GM21381 (cell line): ENCODE results near the gene WNT6.

Experiments used
- ATAC-seq: cut with Tn5 transposase; IDR thresholded peaks from one replicate; pipeline ENCODE4 v1.9.1; 2021; ENCODE audit warnings: mild to moderate bottlenecking, moderate library complexity; ENCODE audit not compliant: unreplicated experiment

WNT6 gene

DNA sequence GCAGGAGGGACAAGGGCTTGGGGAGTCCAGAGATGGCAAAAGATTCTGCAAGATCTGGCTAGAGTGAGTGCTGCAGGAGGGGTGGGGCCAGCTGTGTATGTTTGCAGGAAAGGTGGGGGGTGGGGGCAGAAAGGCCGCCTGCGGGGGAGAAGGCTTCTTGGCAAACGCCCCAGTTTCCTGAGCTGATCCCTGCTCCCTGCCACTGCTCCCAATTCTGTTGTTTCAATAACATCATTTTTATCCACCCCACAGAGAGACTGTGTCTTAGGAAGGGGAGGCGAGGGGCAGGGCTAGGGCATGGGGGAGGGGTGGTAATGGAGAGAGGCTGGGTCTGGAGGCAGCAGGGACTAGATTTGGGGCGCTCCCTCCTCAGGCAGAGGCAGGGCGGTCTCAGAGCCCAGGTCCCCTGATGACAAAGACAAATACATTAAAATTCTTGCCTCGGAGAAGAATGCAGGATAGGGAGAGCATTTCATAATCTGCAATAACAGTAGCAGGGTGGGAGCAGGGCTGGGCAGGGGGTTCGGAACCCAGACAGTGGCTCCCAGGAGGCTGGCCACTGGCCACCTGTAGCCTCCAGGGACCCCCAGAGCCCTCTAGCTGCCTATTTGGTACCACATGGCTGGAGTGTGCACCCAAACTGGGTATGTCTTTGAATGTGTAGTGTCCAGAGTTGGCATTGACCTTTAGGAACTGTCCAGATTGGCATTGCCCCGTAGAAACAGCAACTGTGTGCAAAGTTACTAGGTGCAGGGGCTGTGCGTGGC, 2.1 kb upstream of the WNT6 start:
- no peak for ATAC-seq

DNA sequence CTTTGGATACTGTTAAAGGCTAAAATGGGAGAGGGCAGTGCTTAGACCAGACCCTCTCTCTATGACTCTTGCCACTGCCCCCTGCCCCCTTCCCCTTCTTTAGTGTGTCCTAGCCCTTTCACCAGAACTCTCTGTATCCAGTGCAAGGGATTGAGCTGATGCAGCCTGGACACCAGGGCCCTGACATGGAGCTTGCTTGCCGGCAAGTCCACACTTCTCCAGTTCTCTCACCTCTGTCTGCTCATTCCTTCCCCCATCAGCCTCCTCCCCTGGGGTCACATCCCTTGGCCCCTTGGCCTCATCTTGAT, 1.5 kb upstream of the WNT6 start:
- no peak for ATAC-seq

DNA sequence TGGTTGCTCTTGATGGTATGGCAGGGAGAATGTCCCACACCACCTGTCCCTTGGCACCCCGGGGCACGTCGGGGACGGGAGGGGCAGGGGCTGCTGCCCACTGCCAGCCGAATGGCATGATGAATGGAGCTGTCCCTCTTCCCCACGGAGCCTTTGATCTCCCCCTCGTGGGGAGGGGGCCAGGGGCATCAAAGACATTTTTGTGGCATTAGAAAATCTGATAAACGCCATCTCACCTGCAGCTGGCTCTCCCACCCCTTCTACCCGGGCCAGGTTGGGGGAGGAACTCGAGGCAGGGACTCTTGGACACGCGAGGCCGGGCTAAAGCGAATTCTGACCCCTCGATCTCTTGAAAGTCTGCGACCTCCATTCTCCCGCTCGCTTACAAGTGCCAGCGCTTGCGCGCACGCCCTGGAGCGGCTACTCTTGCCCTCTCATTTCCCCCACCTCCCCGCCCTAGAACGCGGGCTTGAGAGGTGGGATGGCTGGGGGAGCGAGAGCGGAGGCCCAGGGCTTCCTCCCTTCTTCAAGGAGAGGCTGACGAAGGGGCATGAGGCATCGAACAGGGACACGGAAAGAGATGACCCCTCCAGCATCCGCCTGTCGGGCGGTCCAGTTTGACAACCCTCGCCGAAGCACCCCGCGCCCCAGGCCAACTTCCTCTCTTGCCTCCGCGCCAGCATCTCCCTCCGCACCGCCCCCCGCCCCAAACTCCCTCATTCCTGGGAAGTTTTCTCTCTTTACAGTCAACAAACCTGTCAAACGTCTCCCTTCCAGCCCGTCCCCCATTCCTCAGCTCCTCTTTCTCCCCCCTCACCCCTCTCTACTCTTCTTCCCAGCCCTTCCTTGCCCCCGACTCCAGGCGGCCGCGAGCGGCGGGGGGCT, 692 bp upstream of the WNT6 start:
- ATAC-seq = no peak

DNA sequence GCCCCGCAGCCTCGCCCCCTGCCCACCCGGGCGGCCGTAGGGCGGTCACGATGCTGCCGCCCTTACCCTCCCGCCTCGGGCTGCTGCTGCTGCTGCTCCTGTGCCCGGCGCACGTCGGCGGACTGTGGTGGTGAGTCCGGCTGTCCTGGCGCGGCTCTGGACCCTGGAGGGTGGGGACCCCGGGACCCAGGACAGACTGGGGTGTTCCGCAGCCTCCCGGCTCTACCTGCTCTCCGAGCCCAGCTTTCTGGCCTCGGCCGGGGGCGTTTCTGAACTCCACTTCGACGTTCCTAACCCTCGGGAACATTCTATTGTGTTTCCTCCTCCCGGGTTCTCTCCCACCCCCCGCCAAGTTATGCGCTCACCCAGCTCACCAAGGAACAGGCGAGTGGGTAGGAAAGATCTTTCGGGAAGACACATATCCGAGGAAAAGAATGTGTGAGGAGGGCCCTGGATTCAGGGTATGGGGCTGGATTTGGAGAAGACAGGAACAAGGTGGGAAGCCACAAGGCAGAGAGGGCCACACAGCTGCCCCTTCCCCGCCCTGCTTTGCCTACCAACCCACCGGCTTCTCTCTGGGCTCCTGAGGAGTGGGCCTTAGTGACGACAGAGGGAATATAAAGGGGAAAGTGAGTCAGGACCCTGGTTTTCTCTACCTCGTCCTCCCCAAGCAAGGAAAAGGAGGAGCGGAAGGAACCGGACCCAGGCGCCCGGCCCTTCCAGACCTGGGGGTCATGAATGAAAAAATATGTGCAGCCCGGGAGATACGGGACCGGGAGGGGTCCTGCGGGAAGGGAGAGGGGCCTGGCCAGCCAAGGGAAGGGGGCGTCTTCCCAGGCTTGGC, 605 bp downstream of the WNT6 start:
- ATAC-seq = no peak

DNA sequence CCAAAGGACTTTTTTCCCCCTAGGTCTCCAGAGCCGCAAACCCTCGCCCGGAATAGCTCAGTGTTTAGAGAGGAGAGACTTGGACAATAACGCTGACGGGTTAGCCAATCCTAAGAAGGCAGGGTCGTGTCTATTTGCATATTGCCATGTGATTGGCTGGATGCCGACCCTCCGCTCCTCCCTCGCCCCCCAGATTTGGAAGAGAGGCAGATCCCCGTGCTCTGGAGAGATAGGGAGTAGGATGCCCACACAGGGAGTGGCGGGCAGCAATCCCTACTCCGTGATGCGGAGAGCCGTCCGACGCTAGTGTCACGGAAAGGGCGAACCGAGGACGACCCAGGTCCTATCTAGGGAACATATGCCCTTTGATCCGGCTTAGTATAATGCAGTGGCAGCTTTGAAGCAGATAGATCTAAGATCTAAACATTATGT, 1.4 kb downstream of the WNT6 start:
- ATAC-seq = no peak

DNA sequence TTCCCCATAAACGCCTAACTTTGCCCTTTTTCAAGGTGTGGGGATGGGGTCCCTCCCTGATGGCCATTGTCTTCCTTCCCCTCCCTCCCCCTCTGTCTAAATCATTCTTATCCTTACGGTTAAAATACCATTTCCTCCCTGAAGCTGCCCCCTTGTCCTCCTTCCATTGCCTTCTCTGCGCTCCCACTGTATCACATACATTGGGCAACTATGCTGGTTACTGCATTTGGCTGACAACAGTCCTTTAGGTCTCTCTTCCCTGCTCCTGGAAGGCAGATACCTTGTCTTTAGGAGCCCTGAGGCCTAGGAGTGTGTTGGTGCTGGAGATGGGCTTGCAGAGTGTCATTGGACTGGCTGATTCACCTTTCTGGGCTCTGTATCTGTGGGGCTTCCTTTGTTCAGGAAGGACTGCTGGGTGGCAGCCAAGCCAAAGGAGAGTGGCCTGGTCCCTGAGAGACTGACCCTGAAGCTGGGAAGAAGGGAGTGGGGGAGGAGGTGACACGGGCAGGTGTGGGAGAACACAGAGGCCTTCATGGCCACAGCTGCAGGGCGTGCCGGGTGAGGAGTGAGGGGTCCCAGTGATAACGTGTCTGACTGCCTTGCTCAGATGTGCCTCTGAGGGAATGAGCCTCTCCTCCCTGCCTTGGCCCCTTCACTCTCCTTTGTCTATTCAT, 2.2 kb downstream of the WNT6 start:
- no peak for ATAC-seq

DNA sequence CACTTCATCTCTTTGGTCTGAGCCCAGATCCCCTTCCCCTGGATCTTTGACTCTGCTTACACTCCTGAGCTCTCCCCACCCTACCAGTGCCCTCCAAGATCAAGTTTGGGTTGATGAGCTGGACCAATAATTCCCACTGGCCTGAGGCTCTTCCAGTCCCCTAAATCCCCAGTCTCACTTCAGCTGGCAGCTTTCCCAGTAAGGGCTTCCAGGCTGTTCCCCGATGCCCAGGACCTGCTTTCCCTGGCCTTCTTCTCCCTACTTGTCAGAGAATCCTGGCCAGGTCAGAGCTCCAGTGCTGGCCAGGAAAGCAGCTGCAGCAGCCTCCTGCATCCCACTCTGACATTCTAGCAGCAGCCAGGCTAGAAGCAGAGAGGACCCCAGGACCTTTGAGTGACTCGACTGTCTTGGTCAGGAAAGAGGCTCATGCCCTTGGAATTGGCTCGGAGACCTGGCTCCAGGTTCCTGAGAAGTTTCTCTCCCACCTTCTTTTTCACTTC, 3.5 kb downstream of the WNT6 start:
- ATAC-seq = no peak

DNA sequence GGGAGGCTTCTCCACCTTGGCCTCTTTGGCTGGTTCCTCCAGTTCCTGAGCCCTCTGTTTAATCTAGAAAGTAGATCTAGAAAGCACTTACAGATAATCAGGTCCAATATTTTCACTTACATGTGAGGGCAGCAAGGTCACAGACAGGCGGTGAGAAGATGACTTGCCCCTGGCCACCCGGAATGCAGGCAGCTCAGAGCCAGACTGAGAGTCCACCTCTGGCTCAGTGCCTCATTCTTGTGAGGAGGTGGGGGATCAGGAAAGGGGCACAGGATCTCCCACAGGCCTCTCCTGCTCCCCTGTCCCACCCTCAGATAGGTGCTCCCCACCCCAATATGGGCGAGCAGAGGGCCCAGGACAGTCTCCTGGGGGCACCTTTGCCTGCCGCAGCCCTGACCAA, 5.8 kb downstream of the WNT6 start:
- no peak for ATAC-seq

DNA sequence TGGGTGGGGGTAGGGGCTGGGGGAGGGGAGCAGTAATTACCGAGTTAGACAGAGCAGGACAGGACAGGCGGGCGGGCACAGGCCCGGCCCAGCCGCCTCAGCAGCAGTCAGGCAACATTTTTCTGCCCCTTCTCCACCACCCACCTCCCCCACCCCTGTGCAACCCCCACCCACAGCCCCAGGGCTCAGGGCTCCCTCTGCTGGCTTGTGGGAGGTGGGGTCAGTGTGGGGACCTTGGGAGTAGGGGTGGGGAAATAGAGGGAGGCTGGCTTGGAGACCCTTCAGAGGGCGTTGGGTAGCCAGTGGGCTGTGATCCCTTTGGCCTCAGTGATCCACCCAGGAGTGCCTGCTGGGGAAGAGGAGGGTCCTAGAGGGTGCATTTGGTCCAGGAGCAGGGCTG, 6.4 kb downstream of the WNT6 start:
- no peak for ATAC-seq

DNA sequence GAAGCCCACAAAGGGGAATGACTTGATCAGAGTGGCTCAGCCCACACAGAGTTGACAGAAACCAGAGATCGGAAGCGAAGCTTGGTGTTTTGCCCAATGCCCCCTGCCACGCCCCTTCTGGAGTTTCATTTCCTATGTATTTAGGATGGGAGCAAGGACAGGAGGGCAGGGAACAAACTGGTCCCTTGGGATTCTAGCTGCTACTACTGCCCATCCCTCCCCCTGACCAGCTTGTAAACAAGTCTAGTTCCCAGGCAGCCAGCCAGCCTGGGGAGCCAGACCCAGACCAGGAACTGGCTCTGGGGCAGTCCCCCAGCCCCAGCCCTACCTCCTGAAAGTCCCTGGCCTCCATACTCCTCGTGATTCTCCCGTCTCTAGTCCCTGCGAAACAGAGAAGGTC, 8.3 kb downstream of the WNT6 start:
- ATAC-seq = no peak

DNA sequence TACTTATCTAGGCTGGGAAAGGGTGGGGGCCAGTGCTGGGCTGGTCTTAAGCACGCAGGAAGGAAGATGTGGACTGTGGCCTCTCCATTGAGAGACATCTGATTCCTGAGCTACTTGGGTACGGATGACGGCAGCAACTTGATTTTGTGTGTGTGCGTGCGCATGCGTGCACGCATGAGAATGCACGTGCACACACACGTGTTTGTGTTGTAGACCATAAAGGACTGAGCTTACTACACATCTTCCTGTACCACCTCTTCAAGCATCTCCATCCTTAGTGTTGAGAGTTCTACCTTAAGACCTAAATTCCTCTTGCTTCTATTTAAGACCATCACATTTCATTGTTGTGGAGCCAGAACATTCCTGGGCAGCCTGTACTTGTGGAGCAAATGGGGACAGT, 9.5 kb downstream of the WNT6 start:
- no peak for ATAC-seq

DNA sequence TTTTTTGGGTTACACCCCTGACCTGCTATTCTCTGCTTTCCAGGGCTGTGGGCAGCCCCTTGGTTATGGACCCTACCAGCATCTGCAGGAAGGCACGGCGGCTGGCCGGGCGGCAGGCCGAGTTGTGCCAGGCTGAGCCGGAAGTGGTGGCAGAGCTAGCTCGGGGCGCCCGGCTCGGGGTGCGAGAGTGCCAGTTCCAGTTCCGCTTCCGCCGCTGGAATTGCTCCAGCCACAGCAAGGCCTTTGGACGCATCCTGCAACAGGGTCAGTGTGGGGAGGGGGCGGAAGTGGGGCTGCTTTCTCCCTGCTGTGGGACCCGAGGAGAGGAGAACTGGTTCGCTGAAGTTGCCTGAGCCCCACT, 11.4 kb downstream of the WNT6 start:
- ATAC-seq = no peak

DNA sequence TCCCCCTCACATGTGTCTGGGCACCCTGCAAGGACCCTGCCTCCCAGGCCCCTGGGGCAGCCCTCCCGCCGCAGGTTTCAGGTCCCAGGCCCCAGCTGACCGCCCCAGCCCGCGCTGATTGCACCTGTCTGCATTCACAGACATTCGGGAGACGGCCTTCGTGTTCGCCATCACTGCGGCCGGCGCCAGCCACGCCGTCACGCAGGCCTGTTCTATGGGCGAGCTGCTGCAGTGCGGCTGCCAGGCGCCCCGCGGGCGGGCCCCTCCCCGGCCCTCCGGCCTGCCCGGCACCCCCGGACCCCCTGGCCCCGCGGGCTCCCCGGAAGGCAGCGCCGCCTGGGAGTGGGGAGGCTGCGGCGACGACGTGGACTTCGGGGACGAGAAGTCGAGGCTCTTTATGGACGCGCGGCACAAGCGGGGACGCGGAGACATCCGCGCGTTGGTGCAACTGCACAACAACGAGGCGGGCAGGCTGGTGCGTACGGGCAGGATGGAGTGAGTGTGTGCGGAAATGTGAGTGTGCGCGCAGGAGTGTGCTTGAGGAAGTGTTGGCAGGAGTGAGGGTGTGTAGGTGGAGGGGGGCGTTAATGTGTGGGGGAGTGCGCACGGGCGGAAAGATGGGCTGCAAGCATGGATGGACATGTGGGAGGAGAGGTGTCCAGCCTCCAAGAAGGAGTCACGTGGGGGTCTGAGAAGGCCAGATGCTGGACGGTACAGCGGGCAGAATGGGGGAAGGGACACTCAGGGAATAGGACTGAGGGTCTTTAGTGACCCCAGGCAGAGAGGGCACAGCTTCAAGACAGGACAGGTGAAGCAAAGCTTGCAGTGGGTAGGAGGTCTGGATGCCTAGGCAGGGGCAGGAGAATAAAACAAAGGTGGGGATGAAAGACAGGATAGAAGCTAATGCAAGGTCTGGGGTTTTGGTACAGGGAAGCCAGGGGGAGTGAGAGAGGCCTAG, 12.0 kb downstream of the WNT6 start:
- ATAC-seq = no peak

DNA sequence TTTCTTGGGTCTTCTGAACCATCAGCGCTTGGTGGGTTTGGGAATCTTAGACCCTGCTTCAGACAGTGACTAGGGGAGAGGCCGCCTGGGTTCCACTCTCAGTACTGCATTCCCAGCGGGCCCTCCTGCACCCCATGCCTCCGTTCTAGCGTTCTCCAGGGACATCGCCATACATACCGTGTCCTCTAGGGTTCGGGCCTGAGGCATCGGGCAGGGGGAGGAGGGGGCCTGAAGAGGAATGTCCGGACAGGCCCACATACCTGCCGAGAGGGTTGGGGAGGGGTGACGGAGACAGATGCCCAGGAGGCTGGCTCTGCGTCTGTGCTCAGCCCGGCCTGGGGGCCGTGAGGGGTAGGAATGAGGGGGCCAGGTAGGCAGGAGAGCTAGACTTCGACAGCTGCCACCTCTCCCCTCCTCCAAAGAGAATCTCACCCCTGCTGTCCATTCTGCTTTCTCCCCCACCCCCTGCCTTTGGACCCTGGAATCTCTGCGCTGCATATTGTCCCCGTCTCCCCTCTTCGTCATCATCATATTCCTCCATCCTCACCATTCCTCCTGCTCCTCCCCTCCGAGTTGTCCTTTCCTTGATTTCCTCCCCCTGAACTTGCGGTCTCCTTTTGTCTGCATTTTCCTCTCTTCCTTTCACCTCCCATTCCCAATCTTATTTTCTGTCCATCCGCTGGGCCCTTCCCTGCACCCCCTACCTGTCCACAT, 13.2 kb downstream of the WNT6 start:
- no peak for ATAC-seq

DNA sequence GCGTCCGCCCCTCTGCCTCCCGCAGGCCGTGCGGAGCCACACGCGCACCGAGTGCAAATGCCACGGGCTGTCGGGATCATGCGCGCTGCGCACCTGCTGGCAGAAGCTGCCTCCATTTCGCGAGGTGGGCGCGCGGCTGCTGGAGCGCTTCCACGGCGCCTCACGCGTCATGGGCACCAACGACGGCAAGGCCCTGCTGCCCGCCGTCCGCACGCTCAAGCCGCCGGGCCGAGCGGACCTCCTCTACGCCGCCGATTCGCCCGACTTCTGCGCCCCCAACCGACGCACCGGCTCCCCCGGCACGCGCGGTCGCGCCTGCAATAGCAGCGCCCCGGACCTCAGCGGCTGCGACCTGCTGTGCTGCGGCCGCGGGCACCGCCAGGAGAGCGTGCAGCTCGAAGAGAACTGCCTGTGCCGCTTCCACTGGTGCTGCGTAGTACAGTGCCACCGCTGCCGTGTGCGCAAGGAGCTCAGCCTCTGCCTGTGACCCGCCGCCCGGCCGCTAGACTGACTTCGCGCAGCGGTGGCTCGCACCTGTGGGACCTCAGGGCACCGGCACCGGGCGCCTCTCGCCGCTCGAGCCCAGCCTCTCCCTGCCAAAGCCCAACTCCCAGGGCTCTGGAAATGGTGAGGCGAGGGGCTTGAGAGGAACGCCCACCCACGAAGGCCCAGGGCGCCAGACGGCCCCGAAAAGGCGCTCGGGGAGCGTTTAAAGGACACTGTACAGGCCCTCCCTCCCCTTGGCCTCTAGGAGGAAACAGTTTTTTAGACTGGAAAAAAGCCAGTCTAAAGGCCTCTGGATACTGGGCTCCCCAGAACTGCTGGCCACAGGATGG, 14.0 kb downstream of the WNT6 start:
- no peak for ATAC-seq

DNA sequence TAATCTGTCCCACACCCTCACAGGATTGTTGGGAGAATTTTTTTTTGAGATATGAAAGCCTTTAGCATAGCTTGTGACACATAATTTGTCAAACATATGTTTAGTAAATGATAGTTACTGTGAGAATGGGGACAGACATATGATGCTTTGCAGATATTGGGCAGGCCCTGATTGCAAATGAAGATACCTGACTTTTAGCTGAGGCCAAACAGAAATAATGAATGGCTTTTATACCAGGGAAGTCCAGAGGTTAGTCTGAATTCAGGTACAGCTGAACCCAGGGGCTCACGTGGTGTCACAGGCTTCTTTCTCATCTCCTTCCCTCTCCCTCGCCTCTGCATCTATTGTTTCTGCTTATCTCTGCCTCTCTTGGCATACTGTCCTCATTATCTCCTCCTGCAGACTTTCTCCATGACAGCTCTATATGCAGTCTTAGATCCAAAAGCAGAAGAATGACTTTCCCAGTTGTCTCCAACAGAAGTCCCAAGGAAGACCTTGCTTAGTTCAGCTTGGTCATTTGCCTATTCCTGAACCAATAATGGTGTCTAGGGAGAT, 16.2 kb downstream of the WNT6 start:
- no peak for ATAC-seq

DNA sequence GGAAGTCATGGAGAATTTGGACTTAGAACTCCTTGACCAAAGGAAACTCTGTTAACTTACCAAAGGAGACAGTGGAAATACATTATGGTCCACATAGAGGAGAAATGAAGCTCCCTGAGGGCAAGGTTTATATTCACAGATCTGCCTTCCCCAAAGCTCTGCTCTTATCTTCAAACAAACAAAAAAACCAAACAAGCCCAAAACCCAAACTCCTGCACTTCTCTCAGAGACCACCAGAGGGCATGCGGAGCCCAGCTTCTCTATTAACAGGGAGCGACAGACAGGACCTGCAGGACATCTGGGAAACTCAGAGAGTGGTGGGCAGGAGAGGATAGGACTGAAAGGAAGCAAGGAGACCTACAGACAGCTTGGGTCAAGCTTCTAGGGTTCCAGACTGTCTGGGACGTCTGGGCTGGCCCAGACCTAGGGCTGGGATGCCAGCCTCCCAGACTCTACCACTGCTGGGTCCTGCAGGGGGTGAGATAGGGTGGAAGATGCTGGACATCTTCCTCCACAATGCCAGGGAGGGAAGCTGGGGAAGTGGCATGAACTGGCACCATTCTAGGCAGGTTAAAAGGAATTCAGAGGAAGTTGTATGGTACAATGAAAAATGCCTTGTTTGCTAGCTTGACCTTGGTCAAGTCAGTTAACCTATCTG, 17.1 kb downstream of the WNT6 start:
- no peak for ATAC-seq
